Measurements from ENCODE around the gene CCDC142. TPM values are rescaled to one million over a fixed set of nuclear protein-coding genes. Genes with fewer than 3 reads are reported as not detected.

CCDC142 gene
- total RNA-seq, 1 experiment from 2014 or later = 14.0 TPM

DNA sequence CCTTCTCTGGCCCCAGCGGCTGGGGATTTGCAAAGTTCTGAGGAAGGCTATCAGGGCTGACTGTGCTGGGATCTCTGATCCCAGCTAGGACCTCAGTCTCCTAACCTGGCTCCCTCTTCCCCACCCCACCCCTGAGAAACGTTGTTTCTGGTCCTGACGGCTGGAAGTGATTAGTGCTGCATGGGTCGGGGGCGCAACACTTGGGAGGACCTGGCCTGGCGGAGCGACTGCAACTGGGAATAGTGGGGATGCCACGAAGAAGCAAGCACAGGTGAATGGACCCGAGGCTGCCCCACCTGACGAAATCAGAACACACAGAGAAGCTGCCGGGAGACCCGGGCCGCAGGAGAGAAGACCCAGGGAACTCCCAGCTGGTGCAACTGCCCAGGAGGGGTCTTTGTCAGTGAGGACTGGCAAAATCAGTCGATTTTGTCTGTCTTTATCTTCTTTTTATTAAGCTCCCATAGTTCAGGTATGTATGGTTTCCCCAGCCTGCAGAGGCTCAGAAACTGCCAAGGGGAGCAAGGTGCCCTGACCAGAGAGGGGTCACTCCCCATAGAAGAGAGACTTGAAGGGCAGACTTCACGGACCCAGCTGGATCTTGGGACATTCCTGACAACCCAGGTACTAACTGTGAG is 17.3 kb upstream of the CCDC142 start (continued):
- no peak for TF ChIP-seq PRRX2 (CRISPR knock-in tag; IDR thresholded peaks at IDR 0.05)

DNA sequence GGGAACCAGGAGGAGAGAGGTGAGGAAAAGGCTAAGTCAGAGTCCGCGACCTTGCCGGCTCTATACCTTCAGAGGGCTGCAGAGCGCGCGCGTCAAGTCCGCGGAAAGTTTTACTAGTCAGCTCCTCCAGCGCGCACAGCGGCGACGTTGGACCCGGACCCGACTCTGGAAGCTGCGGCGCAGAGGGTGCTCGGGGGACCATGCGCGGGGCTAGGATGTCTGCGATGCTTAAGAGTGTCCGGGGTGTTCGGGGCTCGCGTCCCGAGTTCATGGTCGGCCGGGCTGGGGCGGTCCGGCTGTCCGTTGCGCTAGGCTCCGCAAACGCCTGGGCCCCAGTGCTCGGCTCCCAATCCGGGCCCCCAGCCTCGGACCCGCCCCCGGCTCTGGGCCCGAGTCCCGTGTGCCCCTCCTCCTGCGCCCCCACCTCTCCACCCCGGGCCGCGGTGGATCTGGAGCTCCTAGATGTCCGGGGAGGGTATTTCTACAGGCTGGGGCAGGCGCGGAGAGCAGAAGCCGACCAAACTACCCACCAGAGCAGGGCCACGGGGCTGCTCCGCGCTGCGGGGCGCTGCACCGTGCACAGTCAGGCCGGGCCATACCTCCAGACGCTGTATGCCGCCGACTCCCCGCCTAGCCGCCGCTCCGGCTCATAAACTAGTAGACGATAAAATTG is 16.6 kb upstream of the CCDC142 start, which contains the start of gene LBX2:
LBX2 (minus strand) TSS at position 337 of the 673 bp plus-strand sequence; CDS start at position 271, 66 bp downstream.
- peaks cover 50% of the 10 kb centered on the region for H3K4me1 Mint-ChIP-seq
- no peak for TF ChIP-seq ZNF671 (CRISPR knock-in tag; IDR thresholded peaks at IDR 0.05)
- TF ChIP-seq, protein P1, sequence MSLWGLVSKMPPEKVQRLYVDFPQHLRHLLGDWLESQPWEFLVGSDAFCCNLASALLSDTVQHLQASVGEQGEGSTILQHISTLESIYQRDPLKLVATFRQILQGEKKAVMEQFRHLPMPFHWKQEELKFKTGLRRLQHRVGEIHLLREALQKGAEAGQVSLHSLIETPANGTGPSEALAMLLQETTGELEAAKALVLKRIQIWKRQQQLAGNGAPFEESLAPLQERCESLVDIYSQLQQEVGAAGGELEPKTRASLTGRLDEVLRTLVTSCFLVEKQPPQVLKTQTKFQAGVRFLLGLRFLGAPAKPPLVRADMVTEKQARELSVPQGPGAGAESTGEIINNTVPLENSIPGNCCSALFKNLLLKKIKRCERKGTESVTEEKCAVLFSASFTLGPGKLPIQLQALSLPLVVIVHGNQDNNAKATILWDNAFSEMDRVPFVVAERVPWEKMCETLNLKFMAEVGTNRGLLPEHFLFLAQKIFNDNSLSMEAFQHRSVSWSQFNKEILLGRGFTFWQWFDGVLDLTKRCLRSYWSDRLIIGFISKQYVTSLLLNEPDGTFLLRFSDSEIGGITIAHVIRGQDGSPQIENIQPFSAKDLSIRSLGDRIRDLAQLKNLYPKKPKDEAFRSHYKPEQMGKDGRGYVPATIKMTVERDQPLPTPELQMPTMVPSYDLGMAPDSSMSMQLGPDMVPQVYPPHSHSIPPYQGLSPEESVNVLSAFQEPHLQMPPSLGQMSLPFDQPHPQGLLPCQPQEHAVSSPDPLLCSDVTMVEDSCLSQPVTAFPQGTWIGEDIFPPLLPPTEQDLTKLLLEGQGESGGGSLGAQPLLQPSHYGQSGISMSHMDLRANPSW (CRISPR knock-in tag; conservative IDR thresholded peaks at IDR 0.05; ENCODE audit: low read depth) = no peak
- TF ChIP-seq FOXP1 (CRISPR knock-in tag; IDR thresholded peaks at IDR 0.05; ENCODE audit: borderline replicate concordance) = peak; percentile 52; the same call in 1 of the 2 replicates
- TF ChIP-seq MYBL2 (CRISPR knock-in tag; IDR thresholded peaks at IDR 0.05) = peak; percentile 14; the same call in 1 of the 2 replicates
- no peak for TF ChIP-seq TCF7 (CRISPR knock-in tag; IDR thresholded peaks at IDR 0.05; ENCODE audit: low read depth)
- TF ChIP-seq ZNF121 (CRISPR knock-in tag; IDR thresholded peaks at IDR 0.05) = peak; percentile 93
- TF ChIP-seq ZNF317 (CRISPR knock-in tag; IDR thresholded peaks at IDR 0.05; ENCODE audit: borderline replicate concordance, low read depth) = no peak
- TF ChIP-seq FOXK1 (CRISPR knock-in tag; IDR thresholded peaks at IDR 0.05) = 0 out of 2 replicates have a peak, but pooled peaks have one; percentile 14
- no peak for TF ChIP-seq ATF1 (CRISPR knock-in tag; IDR thresholded peaks at IDR 0.05)
- TF ChIP-seq GABPB1 (CRISPR knock-in tag; IDR thresholded peaks at IDR 0.05) = no peak
- no peak for TF ChIP-seq ZBTB21 (CRISPR knock-in tag; IDR thresholded peaks at IDR 0.05; ENCODE audit: borderline replicate concordance)
- TF ChIP-seq TP53 (CRISPR knock-in tag; IDR thresholded peaks at IDR 0.05) = 0 out of 2 replicates have a peak, but pooled peaks have one; percentile 30
- H3K36me3 Mint-ChIP-seq = peaks cover 2% of the 10 kb centered on the region; the same call in 1 of the 2 replicates
- H3K4me3 Mint-ChIP-seq = peak within 1 kb of the TSS; percentile 79
- ATAC-seq (peak; percentile 5), DNase-seq (ENCODE audit: low spot score) (peak; percentile 52)
- ChIA-PET POLR2A (interaction anchor here (0.6 to 1.5 kb wide), 5 partner anchors 16 to 215 kb away, joined by 3 to 6 read pairs (median 4); partner anchors contain the start of genes CCDC142, TTC31 and WBP1), CTCF (interaction anchor here (0.8 to 6.0 kb wide), 5 partner anchors 16 to 164 kb away, joined by 3 to 43 read pairs (median 5); partner anchors contain the start of genes CCDC142 and TTC31)
- H3K9me3 Mint-ChIP-seq = no peaks in the 10 kb centered on the region
- no peak within 1 kb of the TSS for H3K27ac Mint-ChIP-seq
- peaks cover 100% of the 10 kb centered on the region for H3K27me3 Mint-ChIP-seq (ENCODE audit: low read depth)

DNA sequence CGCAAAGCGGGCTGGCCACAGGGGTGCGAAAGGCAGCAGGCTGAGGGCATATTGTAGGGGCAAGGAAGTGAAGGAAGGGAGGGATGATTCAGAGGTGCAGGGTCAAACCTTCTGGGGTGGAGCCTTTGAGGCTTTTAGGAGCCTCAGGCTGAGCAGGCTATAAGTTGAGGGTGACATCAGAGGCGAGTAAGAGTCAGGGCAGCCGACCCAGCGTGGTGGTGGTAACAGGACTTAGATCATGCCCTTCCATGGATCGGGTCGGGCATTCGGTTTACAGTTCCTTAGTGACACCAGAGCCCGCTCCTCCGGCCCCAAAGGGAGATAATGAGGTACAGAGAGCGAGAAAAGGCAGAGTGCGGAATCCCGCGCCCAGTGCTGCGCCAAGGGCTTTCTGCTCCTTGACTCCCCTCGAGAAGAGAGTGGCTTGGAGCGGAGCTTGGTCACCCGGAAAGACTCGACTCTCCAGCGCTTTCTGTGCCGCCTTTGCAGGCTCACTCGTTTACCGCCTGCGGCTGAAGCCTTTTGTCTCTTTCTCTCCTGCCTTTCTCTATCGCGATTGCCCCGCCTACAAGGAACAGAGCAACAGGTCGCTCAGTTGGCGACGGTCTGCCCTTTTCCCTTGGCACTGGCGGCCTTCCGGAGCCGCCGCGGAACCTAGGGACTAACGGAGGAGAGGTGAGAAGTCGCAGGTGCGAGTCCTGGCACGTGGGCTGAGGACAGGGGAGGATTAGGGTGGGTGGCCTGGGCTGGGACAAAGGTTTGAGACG is 15.9 kb upstream of the CCDC142 start:
- ATAC-seq (peak; percentile 13), DNase-seq (ENCODE audit: low spot score) (peak; percentile 63)
- ChIA-PET POLR2A (interaction anchor here (1.0 to 1.5 kb wide), 3 partner anchors 15 to 60 kb away, joined by 3 to 4 read pairs (median 3); partner anchors contain the start of genes CCDC142 and TTC31), CTCF (interaction anchor here (0.8 to 6.0 kb wide), 9 partner anchors 9 to 164 kb away, joined by 3 to 43 read pairs (median 3); partner anchors contain the start of genes CCDC142, TTC31 and WBP1)
- Mint-ChIP-seq H3K9me3 (no peaks in the 10 kb centered on the region), H3K27ac (no peak overlapping the region), H3K36me3 (peaks cover 7% of the 10 kb centered on the region), H3K4me3 (peak overlapping the region; percentile 79), H3K4me1 (peaks cover 43% of the 10 kb centered on the region), H3K27me3 (ENCODE audit: low read depth) (peaks cover 96% of the 10 kb centered on the region)
- TF ChIP-seq, protein P2, sequence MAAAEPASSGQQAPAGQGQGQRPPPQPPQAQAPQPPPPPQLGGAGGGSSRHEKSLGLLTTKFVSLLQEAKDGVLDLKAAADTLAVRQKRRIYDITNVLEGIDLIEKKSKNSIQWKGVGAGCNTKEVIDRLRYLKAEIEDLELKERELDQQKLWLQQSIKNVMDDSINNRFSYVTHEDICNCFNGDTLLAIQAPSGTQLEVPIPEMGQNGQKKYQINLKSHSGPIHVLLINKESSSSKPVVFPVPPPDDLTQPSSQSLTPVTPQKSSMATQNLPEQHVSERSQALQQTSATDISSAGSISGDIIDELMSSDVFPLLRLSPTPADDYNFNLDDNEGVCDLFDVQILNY (CRISPR knock-in tag; IDR thresholded peaks at IDR 0.05) = no peak
- TF ChIP-seq SMAD3 (CRISPR knock-in tag; IDR thresholded peaks at IDR 0.05; ENCODE audit: borderline replicate concordance) = 0 out of 2 replicates have a peak, but pooled peaks have one; percentile 49
- no peak for TF ChIP-seq JUN (CRISPR knock-in tag; IDR thresholded peaks at IDR 0.05)
- TF ChIP-seq NFATC4 (CRISPR knock-in tag; IDR thresholded peaks at IDR 0.05) = no peak
- TF ChIP-seq FOXK1 (CRISPR knock-in tag; IDR thresholded peaks at IDR 0.05) = 0 out of 2 replicates have a peak, but pooled peaks have one; percentile 33
- TF ChIP-seq, protein P3, sequence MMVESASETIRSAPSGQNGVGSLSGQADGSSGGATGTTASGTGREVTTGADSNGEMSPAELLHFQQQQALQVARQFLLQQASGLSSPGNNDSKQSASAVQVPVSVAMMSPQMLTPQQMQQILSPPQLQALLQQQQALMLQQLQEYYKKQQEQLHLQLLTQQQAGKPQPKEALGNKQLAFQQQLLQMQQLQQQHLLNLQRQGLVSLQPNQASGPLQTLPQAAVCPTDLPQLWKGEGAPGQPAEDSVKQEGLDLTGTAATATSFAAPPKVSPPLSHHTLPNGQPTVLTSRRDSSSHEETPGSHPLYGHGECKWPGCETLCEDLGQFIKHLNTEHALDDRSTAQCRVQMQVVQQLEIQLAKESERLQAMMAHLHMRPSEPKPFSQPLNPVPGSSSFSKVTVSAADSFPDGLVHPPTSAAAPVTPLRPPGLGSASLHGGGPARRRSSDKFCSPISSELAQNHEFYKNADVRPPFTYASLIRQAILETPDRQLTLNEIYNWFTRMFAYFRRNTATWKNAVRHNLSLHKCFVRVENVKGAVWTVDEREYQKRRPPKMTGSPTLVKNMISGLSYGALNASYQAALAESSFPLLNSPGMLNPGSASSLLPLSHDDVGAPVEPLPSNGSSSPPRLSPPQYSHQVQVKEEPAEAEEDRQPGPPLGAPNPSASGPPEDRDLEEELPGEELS (CRISPR knock-in tag; IDR thresholded peaks at IDR 0.05) = peak; percentile 72
- TF ChIP-seq JAZF1 (CRISPR knock-in tag; IDR thresholded peaks at IDR 0.05) = no peak
- TF ChIP-seq, protein P4, sequence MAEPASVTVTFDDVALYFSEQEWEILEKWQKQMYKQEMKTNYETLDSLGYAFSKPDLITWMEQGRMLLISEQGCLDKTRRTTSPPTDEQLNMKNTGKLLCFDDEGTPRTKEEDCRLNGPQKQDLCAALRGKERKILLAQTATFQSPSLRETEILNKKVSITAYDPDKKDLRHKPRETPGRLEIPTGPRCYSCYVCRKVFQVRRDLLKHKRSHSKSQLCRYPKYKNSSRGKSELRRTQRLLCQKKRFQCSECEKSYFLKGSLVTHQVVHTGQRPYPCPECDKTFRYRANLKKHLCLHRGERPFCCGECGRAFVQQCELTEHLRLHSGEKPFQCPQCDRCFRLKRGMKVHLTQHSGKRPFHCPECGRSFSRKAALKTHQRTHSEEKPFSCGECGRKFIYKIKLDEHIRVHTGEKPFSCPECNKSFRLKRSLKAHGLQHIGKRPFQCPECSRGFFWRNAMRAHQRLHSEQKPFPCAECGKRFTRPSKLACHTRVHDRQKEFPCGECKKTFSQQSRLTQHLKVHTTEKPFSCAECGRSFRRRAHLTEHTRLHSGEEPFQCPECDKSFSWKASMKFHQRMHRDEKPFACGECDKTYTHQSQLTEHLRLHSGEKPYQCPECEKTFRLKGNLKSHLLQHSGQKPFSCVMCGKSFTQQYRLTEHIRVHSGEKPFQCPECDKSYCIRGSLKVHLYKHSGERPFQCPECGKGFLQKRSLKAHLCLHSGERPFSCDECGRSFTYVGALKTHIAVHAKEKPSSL (CRISPR knock-in tag; conservative IDR thresholded peaks at IDR 0.05) = no peak
- no peak for TF ChIP-seq CREM (CRISPR knock-in tag; IDR thresholded peaks at IDR 0.05)
- TF ChIP-seq, protein P5, sequence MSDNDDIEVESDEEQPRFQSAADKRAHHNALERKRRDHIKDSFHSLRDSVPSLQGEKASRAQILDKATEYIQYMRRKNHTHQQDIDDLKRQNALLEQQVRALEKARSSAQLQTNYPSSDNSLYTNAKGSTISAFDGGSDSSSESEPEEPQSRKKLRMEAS (CRISPR knock-in tag; IDR thresholded peaks at IDR 0.05) = peak; percentile 90
